ENCODE results near the gene ZNF654.

The ZNF654 gene

DNA sequence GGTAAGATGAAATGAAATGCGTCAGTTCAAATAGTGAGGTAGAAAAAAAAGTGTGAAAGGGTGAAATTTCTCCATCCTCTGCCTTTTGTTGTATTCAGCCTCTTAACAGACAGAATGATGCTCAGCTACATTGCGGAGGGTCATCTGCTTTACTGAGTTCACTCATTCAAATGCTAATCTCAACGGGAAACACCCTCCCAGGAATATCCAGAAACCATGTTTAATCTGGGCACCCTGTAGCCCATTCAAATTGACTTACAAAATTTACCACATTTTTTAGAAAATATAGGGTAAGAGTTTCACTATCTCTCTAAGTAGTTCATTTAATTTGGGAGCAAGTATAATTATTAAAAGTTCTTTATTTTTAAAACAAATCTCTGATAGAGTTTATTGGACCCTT, 133.6 kb downstream of the ZNF654 start:
- TF ChIP-seq, protein P1, sequence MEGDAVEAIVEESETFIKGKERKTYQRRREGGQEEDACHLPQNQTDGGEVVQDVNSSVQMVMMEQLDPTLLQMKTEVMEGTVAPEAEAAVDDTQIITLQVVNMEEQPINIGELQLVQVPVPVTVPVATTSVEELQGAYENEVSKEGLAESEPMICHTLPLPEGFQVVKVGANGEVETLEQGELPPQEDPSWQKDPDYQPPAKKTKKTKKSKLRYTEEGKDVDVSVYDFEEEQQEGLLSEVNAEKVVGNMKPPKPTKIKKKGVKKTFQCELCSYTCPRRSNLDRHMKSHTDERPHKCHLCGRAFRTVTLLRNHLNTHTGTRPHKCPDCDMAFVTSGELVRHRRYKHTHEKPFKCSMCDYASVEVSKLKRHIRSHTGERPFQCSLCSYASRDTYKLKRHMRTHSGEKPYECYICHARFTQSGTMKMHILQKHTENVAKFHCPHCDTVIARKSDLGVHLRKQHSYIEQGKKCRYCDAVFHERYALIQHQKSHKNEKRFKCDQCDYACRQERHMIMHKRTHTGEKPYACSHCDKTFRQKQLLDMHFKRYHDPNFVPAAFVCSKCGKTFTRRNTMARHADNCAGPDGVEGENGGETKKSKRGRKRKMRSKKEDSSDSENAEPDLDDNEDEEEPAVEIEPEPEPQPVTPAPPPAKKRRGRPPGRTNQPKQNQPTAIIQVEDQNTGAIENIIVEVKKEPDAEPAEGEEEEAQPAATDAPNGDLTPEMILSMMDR (IDR thresholded peaks at IDR 0.05; ENCODE audit: low read depth, low read length): no peak
- DNase-seq (ENCODE audit: extremely low read depth, low read depth): no peak

All from AG09319 (cell line).